GM12878 (cell line): Measurements from ENCODE around the gene SMARCAL1. TPM values are rescaled to one million over a fixed set of nuclear protein-coding genes. Genes with fewer than 3 reads are reported as not detected.

Source experiments
- ATAC-seq: fragments of 200-7000 bp; cut with Tn5 transposase; 3 replicates; pipeline ENCODE4 v1.9.1; 2020; ENCODE audit warnings: mild to moderate bottlenecking, moderate library complexity
- BruUV-seq: library from RNA; stranded (reverse); fragments of 400-500 nt; replicated peaks from 2 replicates; lab custom pipeline; 2021; lab: Mats Ljungman, UMichigan
- CTCF ChIA-PET: fragments of 300-600 bp; sonication (Branson Sonifier 250); formaldehyde crosslinking; extraction: SDS; loops from one replicate; lab custom pipeline; 2021; ENCODE audit warnings: inconsistent platforms; lab: Yijun Ruan, JAX
- POLR2A ChIA-PET: fragments of 350-600 bp; formaldehyde crosslinking; extraction: SDS; loops from one replicate; lab custom pipeline; 2021; ENCODE audit warnings: inconsistent platforms; lab: Charles Lee
- RAD21 ChIA-PET: fragments of 300-600 bp; sonication (Branson Sonifier 250); formaldehyde crosslinking; loops from one replicate; lab custom pipeline; 2023; ENCODE audit warnings: antibody characterized with exemption; ENCODE audit not compliant: unreplicated experiment; lab: Charles Lee
- SMC1A ChIA-PET: fragments of 300-600 bp; sonication (Branson Sonifier 250); formaldehyde crosslinking; loops from one replicate; lab custom pipeline; 2023; ENCODE audit not compliant: unreplicated experiment, uncharacterized antibody; lab: Charles Lee
- DNase-seq: peaks from one replicate; pipeline ENCODE4 v3.0.0-alpha.2; 2011; ENCODE audit warnings: low read depth, low spot score
- FAIRE-seq: peaks from 3 replicates; lab custom pipeline; 2011; peaks lifted over from hg19 to GRCh38; lab: Jason Lieb, UNC
- H2AFZ ChIP-seq: 2 replicates; pipeline ENCODE4 v1.6.0; 2011; ENCODE audit warnings: low read depth, low read length, control low read depth; ENCODE audit not compliant: control insufficient read depth
- H3K27ac ChIP-seq: 2 replicates; pipeline ENCODE4 v1.5.1; 2011; ENCODE audit warnings: control low read depth; ENCODE audit not compliant: control insufficient read depth, insufficient read depth
- H3K27me3 ChIP-seq, 2 experiments: replicated peaks in 1 of 2; 2 replicates each; pipeline versions ENCODE4 v1.6.0 to v1.6.1; 2011; ENCODE audit warnings: low read length in 1 of 2; ENCODE audit not compliant: control insufficient read depth in 2 of 2, insufficient read depth in 2 of 2
- H3K36me3 ChIP-seq, 2 experiments: 2 replicates each; pipeline ENCODE4 v1.5.1; 2011; ENCODE audit warnings: low read length in 1 of 2; ENCODE audit not compliant: control insufficient read depth in 2 of 2, insufficient read depth in 2 of 2
- H3K4me1 ChIP-seq: 2 replicates; pipeline ENCODE4 v1.6.1; 2011; ENCODE audit warnings: mild to moderate bottlenecking, low read length, moderate library complexity, mixed read lengths; ENCODE audit not compliant: control insufficient read depth, insufficient read depth
- H3K4me2 ChIP-seq: 2 replicates; pipeline ENCODE4 v1.6.0; 2011; ENCODE audit warnings: control low read depth; ENCODE audit not compliant: control insufficient read depth, insufficient read depth
- H3K4me3 ChIP-seq: fragments of 200-600 bp; sonication (generic); 2 replicates; pipeline ENCODE4 v1.5.1; 2016
- H3K79me2 ChIP-seq: 2 replicates; pipeline ENCODE4 v1.6.0; 2011; ENCODE audit warnings: low read length; ENCODE audit not compliant: control insufficient read depth, insufficient read depth
- H3K9ac ChIP-seq: 2 replicates; pipeline ENCODE4 v1.8.0; 2011; ENCODE audit warnings: low read length, control low read depth, mixed read lengths; ENCODE audit not compliant: control insufficient read depth, insufficient read depth
- H3K9me3 ChIP-seq: replicated peaks from 3 replicates; pipeline ENCODE4 v1.5.1; 2011; ENCODE audit warnings: mild to moderate bottlenecking, low read length; ENCODE audit not compliant: control insufficient read depth, insufficient read depth
- H4K20me1 ChIP-seq: 2 replicates; pipeline ENCODE4 v1.6.0; 2011; ENCODE audit not compliant: control insufficient read depth, insufficient read depth
- E4F1 ChIP-seq: fragments of 450-650 bp; IDR thresholded peaks from 2 replicates; pipeline ENCODE4 v1.6.1; 2018; ENCODE audit warnings: borderline replicate concordance, mild to moderate bottlenecking; ENCODE audit not compliant: partially characterized antibody
- MAX ChIP-seq: IDR thresholded peaks from 2 replicates; pipeline ENCODE4 v1.6.1; 2012; ENCODE audit warnings: low read depth, low read length, improper control_type of control experiment
- RB1 ChIP-seq: fragments of 450-650 bp; formaldehyde crosslinking; IDR thresholded peaks from 2 replicates; pipeline ENCODE4 v1.6.1; 2017; ENCODE audit warnings: mild to moderate bottlenecking, borderline replicate concordance
- YBX1 ChIP-seq: fragments of 450-650 bp; IDR thresholded peaks from 2 replicates; pipeline ENCODE4 v1.6.1; 2016; ENCODE audit warnings: antibody characterized with exemption
- ZBED1 ChIP-seq: IDR thresholded peaks from 2 replicates; pipeline ENCODE4 v1.6.1; 2016; ENCODE audit warnings: borderline replicate concordance
- WGBS: methylation state at CpG from one replicate; pipeline ENCODE4 v1.1.6; 2016; ENCODE audit warnings: low lambda C conversion rate; ENCODE audit not compliant: insufficient replicate concordance, insufficient coverage; ENCODE audit errors: missing lambda C conversion rate; 5-methylcytosine and 5-hydroxymethylcytosine counted together
- in situ Hi-C: fragments of 300-500 bp; cut with MboI; formaldehyde crosslinking; loops from 9 replicates; pipeline ENCODE4 v1.14.3; 2018; ENCODE audit warnings: mixed read lengths
- intact Hi-C: fragments of 100-400 bp; cut with micrococcal nuclease; formaldehyde crosslinking; loops from one replicate; pipeline ENCODE4 v1.14.2; 2022; ENCODE audit not compliant: unreplicated experiment
- polyA plus RNA-seq, 11 experiments: library from polyadenylated mRNA; depleted of rRNA in 4 of 11; unstranded in 6 of 11; stranded (reverse) in 5 of 11; fragments of >200 nt; fragmentation: Nextera tagmentation in 4 of 11; fragmentation: Illumina TruSeq in 1 of 11; extraction: Ambion mirVana in 4 of 11; extraction: Trizol in 1 of 11; gene quantifications; 1 replicate in 1 of 11; 2 replicates in 10 of 11; pipeline versions ENCODE4 v1.2.1 to v1.2.3, GENCODE V29; 2011 to 2016; ENCODE audit warnings: inconsistent platforms in 2 of 11, missing spikeins in 2 of 11, low read depth in 1 of 11
- total RNA-seq, 4 experiments: library from RNA; depleted of rRNA in 3 of 4; stranded (reverse); fragments of >200 nt in 3 of 4; fragmentation: Illumina TruSeq in 1 of 4; extraction: Trizol in 1 of 4; gene quantifications; 2 replicates each; pipeline versions ENCODE4 v1.2.1 to v1.2.3, GENCODE V29; 2013 to 2021

SMARCAL1 gene
- total and polyA plus RNA-seq, 10 of the 15 experiments (the other 5 are each of a cell fraction or from before 2014, with no cell fraction given), result 10.8 to 32.9 (median 21.8) TPM

GRCh38 chr2:216486271-216486670 lies 74.0 kb downstream of the SMARCAL1 start:
- H3K9me3 ChIP-seq, result no peaks in the 10 kb centered on the region
- intact Hi-C loops, result no loop called here
- SMC1A ChIA-PET, result no interaction called here
- H3K36me3 ChIP-seq, result no peaks in the 10 kb centered on the region; a peak in 2 of 4 replicates
- 89% methylated on average over 7 of the region's 7 CpGs for WGBS
- TF ChIP-seq MAX (no peak), RB1 (no peak), ZBED1 (no peak), YBX1 (no peak), E4F1 (no peak)
- RAD21 ChIA-PET, result interaction anchor here (0.7 to 1.7 kb wide), 2 partner anchors 10 to 12 kb away, joined by 3 to 6 read pairs; partner anchors contain the start of gene RPL37A
- in situ Hi-C loops, result no loop called here
- FAIRE-seq (no peak), ATAC-seq (no peak), DNase-seq (no peak)
- CTCF ChIA-PET, result interaction anchor here (0.6 kb wide), 1 partner anchor 150 kb away, joined by 3 read pairs; no protein-coding TSS in a partner anchor
- no peaks in the 10 kb centered on the region for H3K79me2 ChIP-seq
- H3K4me3 ChIP-seq, result no peak overlapping the region
- no TSS peak for BruUV-seq
- no peak overlapping the region for H2AFZ ChIP-seq
- POLR2A ChIA-PET, result no interaction called here
- H4K20me1 ChIP-seq, result no peaks in the 10 kb centered on the region
- no peak overlapping the region for H3K9ac ChIP-seq
- H3K4me2 ChIP-seq, result no peak overlapping the region
- H3K4me1 ChIP-seq, result no peaks in the 10 kb centered on the region
- no peak overlapping the region for H3K27ac ChIP-seq
- H3K27me3 ChIP-seq, result no peaks in the 10 kb centered on the region
